Smooth muscle cell of the brain vasculature (primary cell): Measurements from ENCODE around the gene MYO18B.

Experiments used
- DNase-seq: peaks from one replicate; pipeline ENCODE4 v3.0.0-alpha.2; 2012; ENCODE audit warnings: low read depth, low spot score

Gene MYO18B

GRCh38 chr22:25940479-25940878 lies 198.5 kb downstream of the MYO18B start:
- no peak for DNase-seq

- DNase-seq: no peak
Measured at GRCh38 chr22:25941365-25941960, 199.5 kb downstream of the MYO18B start.

GRCh38 chr22:25942115-25942855 lies 200.3 kb downstream of the MYO18B start:
- no peak for DNase-seq

GRCh38 chr22:25942856-25943411 lies 200.9 kb downstream of the MYO18B start:
- DNase-seq: no peak

GRCh38 chr22:25950111-25950510 lies 208.1 kb downstream of the MYO18B start:
- no peak for DNase-seq

GRCh38 chr22:25953276-25953675 lies 211.3 kb downstream of the MYO18B start:
- DNase-seq: no peak

GRCh38 chr22:25953919-25954318 lies 211.9 kb downstream of the MYO18B start:
- DNase-seq: no peak

GRCh38 chr22:25955323-25955722 lies 213.3 kb downstream of the MYO18B start:
- no peak for DNase-seq

- no peak for DNase-seq
Measured at GRCh38 chr22:25956801-25957200, 214.8 kb downstream of the MYO18B start.

GRCh38 chr22:25959818-25960774 lies 218.1 kb downstream of the MYO18B start:
- DNase-seq: no peak

- DNase-seq: no peak
Measured at GRCh38 chr22:25961699-25962098, 219.7 kb downstream of the MYO18B start.

- no peak for DNase-seq
Measured at GRCh38 chr22:25962711-25963110, 220.7 kb downstream of the MYO18B start.

GRCh38 chr22:25964961-25965730 lies 223.2 kb downstream of the MYO18B start:
- DNase-seq: no peak

GRCh38 chr22:25966448-25966913 lies 224.5 kb downstream of the MYO18B start:
- DNase-seq: no peak

- no peak for DNase-seq
Measured at GRCh38 chr22:25969286-25969685, 227.3 kb downstream of the MYO18B start.

GRCh38 chr22:25969901-25970300 lies 227.9 kb downstream of the MYO18B start:
- no peak for DNase-seq

GRCh38 chr22:25970374-25970911 lies 228.5 kb downstream of the MYO18B start:
- DNase-seq: no peak

- no peak for DNase-seq
Measured at GRCh38 chr22:25970999-25971811, 229.2 kb downstream of the MYO18B start.

GRCh38 chr22:25972397-25972796 lies 230.4 kb downstream of the MYO18B start:
- DNase-seq: no peak

- no peak for DNase-seq
Measured at GRCh38 chr22:25976356-25976755, 234.4 kb downstream of the MYO18B start.
